HG03575 (cell line): Measurements from ENCODE around the gene TGFBR3.

Experiments used
- ATAC-seq: cut with Tn5 transposase; IDR thresholded peaks from one replicate; pipeline ENCODE4 v1.9.1; 2021; ENCODE audit not compliant: unreplicated experiment, insufficient number of reproducible peaks, low FRiP score; ENCODE audit errors: extremely low read depth

The TGFBR3 gene

GRCh38 chr1:91791691-91792488, 94.1 kb downstream of the TGFBR3 start:
- ATAC-seq = no peak

- ATAC-seq = no peak
Measured at GRCh38 chr1:91791103-91791502, 94.8 kb downstream of the TGFBR3 start.

- ATAC-seq = no peak
Measured at GRCh38 chr1:91790392-91790791, 95.6 kb downstream of the TGFBR3 start.

- no peak for ATAC-seq
Measured at GRCh38 chr1:91789273-91789997, 96.5 kb downstream of the TGFBR3 start.

- ATAC-seq = no peak
Measured at GRCh38 chr1:91787919-91788318, 98.0 kb downstream of the TGFBR3 start.

- ATAC-seq = no peak
Measured at GRCh38 chr1:91784616-91785015, 101.3 kb downstream of the TGFBR3 start.

- no peak for ATAC-seq
Measured at GRCh38 chr1:91784191-91784590, 101.8 kb downstream of the TGFBR3 start.

- ATAC-seq = no peak
Measured at GRCh38 chr1:91783423-91784170, 102.4 kb downstream of the TGFBR3 start.

GRCh38 chr1:91781901-91782622, 103.9 kb downstream of the TGFBR3 start:
- ATAC-seq = no peak

GRCh38 chr1:91781371-91781825, 104.6 kb downstream of the TGFBR3 start:
- no peak for ATAC-seq

GRCh38 chr1:91779548-91780021, 106.4 kb downstream of the TGFBR3 start:
- ATAC-seq = no peak

- no peak for ATAC-seq
Measured at GRCh38 chr1:91778964-91779363, 107.0 kb downstream of the TGFBR3 start.

- no peak for ATAC-seq
Measured at GRCh38 chr1:91777630-91778300, 108.2 kb downstream of the TGFBR3 start.

- ATAC-seq = no peak
Measured at GRCh38 chr1:91777196-91777595, 108.8 kb downstream of the TGFBR3 start.

- no peak for ATAC-seq
Measured at GRCh38 chr1:91776068-91776794, 109.7 kb downstream of the TGFBR3 start.

- ATAC-seq = no peak
Measured at GRCh38 chr1:91775227-91775626, 110.7 kb downstream of the TGFBR3 start.

GRCh38 chr1:91774520-91775203, 111.3 kb downstream of the TGFBR3 start:
- no peak for ATAC-seq
